GM19455 (cell line): ENCODE measurements around the gene SMYD1.
"Not testable (repeated sequence)": the region's sequence is repeated elsewhere in the genome, so short reads cannot be mapped to it uniquely, and the experiment has no call there.

Experiments used
- ATAC-seq: cut with Tn5 transposase; IDR thresholded peaks from one replicate; pipeline ENCODE4 v1.9.1; 2021; ENCODE audit not compliant: unreplicated experiment

Gene SMYD1

DNA sequence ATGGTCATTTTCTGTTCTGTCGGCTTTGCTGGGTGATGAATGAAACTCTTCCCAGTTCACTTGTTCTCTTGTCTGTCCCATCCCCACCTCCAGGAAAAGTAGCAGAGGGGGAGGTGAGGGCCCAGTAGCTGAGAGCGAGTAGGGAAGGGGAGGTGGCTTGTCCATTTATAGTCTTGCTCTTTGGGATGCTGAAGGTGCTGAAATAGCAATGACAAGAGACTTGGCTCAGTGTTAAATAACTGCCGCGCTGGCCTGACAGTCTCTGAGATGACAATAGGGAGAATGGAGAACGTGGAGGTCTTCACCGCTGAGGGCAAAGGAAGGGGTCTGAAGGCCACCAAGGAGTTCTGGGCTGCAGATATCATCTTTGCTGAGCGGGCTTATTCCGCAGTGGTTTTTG, at the start of gene SMYD1:
SMYD1 (plus strand) TSS at position 228 of the 400 bp plus-strand sequence; CDS start at position 268, 40 bp downstream.
- no peak for ATAC-seq

DNA sequence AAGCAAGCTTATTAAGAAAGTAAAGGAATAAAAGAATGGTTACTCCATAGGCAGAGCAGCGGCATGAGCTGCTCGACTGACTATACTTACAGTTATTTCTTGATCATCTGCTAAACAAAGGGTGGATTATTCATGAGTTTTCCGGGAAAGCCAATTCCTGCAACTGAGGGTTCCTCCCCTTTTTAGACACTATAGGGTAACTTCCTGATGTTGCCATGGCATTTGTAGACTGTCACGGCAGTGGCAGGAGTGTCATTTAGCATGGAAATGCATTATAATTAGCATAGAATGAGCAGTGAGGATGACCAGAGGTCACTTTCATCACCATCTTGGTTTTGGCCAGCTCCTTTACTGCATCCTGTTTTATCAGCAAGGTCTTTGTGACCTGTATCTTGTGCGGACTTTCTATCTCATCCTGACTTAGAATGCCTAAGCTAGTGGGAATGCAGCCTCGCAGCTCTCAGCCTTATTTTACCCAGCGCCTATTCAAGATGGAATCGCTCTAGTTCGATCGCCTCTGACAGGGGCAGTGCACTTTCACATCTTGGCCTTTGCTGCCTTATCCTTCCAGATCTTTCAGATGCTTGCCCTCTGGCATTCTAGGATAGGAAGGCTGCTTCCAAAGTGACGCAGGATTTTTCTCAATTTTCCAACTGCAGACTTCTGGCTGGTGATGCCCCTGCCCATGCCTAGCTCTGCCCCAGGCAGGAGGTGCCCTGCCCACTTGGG, 49.4 kb upstream of the SMYD1 start:
- not testable (repeated sequence) for ATAC-seq

DNA sequence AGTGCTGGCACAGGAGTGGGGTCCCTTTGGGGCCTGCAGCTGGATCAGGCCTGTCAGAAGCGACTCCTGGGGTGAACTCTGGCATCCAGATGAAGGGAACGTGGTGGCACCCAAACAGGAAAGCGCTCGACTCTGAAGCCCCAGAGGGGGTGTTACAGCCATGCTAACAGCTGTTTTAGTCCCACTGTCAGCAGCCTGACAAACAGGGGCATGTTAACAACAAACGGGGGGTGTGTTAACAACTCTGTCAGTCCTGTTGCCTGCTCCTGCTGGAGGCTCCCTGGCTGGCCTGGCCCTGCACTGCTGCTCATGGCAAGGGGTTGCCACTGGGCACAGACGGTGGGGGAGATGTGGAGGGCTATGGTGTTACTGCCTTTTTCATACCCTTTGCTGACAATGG, 48.7 kb upstream of the SMYD1 start:
- no peak for ATAC-seq

DNA sequence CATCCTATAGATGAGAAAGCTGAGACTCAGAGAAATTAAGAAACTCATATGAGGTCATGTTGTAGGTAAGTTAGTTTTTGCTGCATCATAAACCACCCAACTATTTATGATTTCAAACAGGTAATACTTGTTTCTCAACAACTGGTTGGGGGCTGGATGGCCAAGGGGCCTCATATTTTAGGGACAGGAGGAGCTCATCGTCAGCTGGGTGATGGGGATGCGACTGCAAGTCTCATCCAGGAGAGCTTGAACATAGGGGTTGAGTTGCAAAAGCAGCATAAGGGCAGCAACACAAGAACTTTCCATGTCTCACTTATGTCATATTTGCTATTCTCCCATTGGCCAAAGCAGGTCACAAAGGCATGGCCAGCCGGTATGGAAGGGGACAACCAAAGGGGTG, 47.6 kb upstream of the SMYD1 start:
- ATAC-seq = no peak

DNA sequence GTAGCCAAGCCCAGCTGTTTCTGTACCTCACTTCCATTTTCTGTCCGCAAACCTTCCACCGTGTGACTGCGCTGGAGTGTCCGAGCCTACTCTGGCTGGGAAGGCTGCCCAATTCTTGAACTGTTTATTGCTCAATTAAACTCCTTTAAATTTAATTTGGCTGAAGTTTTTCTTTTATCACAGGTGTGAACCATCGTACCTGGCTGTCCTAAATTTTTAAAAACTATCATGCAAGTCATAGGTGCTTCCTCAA, 45.0 kb upstream of the SMYD1 start:
- ATAC-seq = no peak

DNA sequence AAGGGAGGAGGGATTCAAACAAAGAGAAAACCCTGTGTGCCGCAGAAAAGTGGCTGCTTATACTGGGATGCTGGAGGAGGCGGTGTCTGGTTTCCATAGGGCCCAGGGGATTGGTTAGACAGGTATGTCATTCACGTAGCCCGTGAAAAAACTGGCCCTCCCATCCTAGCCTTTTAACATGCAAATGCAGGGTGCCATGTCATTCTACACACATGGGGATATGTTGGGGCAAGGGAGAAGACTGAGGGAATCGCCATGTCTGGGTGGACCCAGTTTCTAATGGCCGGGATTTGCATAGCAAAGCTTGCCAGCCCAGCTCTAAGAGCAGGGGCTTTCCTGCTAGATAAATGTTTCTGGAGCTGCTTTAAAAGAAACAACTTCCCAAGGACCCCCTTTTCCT, 43.1 kb upstream of the SMYD1 start:
- ATAC-seq = no peak

DNA sequence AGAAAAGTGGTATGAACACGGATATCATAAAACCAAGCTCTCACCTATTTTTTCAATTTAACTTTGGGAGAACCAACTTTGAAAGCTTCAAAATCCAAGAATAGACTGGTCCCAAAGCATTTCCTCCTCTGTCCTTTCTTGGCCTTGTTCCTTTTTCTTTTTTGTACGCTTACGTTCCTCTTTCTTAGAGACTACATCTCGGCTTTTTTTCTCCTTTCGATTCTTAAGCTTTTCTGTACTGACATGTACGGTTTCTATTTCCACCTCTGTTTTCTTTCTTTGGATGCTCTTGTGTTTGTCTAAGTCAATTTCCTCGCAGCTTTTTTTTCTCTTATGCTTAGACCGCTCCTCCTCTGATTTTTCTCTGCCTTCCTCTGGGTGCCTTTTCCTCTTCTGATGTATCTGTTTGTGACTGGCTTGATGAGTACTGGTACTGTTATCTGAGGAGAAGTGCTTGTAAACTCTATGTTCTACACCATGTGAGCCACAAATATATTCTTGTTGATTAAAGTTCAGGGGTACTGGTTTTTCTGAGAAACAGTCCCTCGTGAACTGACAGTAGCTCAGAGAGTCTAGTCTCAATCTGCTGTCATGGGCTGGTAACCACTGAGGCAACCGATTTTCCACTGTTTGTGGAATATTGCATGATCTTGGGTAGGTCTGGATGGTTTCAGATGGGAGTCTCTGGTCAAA, 39.8 kb upstream of the SMYD1 start:
- no peak for ATAC-seq

DNA sequence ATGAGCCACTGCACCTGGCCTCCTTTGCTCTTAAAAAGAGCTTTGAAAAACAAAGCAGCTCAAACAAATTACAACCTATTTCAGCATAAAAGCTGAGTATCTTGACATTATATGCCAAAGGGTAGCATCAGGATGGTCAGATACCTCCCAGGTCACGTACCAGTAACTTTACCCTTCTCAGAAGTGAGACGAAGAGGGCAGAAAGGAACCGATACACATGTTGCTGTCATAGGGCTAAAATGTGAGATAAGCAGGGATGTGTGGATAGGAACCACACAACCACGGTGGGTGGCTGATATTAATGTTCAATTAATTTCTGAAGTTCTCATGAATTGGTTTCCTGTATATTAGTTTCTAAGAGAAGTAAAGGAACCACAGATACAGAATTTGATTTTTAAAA, 38.7 kb upstream of the SMYD1 start:
- no peak for ATAC-seq

DNA sequence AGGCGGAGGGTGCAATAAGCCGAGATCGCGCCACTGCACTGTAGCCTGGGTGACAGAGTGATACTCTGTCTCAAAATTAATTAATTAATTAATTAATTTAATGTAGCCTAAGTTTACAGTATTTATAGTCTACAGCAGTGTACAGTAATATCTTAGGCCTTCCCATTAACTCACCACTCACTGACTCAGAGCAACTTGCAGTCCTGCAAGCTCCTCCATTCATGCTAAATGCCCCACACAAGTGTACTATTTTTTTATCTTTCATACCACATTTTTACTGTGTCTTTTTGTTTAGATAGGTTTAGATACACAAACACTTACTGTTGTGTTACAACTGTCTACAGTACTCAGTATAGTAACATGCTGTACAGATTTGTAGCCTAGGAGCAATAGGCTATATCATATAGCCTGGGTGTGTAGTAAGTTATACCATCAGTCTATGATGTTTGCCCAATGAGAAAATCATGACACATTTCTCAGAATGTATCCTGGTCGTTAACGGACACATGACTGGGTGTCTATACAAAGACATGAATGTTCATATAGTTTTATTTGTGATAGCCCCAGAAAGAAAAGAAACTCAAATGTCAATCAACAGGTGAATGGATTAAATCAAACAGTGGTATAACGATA, 35.4 kb upstream of the SMYD1 start:
- no peak for ATAC-seq

DNA sequence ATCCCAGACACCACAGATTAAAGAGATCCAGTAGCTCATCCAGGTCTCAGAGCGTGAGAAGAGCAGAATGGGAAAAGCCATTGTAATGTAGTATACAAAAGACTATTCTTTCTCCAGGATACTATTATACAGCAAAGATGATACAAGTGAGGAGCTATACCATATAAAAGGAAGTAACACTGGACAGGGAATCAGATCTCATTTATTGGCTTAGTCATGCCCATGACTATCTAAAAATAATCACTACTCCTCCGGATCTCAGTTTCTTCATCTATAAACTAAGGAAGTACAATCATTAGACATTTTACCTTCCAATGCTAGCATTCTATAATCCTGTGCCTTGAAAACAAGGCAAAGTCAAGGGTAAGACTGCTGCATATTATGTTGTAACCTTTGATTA, 31.4 kb upstream of the SMYD1 start:
- no peak for ATAC-seq

DNA sequence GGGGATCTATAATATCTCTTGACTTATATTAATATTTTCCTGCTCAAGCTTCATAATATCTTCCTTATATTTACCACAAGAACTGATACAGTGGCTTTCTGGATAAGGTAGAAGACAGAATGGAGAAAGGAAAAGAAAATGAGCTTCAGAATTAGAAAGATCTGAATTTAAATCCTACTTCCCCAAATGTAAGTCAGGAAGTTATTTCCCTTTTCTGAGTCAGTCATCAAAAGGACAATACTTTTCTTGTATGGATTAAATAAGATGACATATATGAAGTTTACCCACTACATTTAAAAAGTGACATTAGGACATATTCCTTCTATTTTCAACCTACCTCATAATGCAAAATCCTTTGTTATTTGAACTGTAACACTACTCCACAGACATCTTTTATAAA, 31.0 kb upstream of the SMYD1 start:
- no peak for ATAC-seq

DNA sequence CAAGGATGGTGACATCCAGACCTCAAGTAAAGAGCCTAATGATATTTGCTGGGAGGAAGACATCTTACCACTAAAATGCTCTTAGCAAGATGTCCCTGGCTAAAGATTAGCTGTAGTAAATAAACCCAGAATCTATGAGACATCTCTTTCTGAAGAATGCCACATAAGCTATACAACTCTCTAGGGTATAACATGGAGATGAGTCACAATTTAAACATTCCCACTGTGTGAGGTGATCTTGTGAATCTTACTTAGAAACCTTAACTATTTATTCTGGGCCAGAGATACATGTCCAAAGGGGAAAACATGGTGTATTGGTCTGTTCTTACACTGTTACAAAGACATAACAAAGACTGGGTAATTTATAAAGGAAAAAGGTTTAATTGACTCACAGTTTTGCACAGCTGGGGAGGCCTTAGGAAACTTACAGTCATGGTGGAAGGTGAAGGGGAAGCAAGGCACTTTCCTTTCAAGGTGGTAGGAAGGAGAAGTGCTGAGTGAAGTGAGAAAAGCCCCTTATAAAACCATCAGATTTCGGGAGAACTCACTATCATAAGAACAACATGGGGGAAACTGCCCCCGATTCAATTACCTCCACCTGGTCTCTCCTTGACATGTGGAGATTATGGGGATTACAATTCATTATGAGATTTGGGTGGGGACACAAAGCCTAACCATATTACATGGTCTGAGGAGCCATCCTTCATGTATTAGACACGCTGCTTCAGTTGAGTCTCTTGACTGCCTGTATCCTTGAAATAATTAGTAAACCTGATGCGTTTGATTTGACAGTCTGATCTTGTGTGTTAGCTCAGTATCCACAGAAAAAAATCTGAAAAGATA, 29.1 kb upstream of the SMYD1 start:
- no peak for ATAC-seq

DNA sequence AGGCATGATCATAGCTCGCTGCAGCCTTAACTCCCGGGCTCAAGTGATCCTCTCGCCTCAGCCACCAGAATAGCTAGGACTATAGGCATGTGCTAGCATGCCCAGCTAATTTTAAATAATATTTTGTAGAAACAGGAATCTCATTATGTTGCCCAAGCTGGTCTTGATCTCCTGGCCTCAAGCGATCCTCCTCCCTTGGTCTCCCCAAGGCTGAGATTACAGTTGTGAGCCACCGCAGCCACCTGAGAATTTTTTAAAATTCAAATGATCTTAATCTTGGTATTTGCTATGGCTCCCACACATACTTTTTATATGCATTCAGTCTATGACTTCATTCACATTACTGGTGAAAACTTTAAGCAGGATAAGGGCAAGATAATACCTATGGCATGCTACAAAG, 25.1 kb upstream of the SMYD1 start:
- no peak for ATAC-seq

DNA sequence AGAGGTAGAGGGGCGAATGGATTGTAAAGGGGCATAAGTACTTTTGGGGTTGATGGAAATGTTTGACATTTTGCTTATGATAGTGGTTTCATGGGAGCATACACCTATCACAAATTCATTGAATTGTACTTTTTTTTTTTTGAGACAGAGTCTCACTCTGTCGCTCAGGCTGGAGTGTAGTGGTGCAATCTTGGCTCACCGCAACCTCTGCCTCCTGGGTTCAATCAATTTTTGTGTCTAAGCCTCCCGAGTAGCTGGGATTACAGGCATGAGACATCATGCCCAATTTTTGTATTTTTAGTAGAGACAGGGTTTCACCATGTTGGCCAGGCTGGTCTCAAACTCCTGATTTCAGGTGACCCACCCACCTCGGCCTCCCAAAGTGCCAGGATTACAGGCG, 22.1 kb upstream of the SMYD1 start:
- ATAC-seq = not testable (repeated sequence)

DNA sequence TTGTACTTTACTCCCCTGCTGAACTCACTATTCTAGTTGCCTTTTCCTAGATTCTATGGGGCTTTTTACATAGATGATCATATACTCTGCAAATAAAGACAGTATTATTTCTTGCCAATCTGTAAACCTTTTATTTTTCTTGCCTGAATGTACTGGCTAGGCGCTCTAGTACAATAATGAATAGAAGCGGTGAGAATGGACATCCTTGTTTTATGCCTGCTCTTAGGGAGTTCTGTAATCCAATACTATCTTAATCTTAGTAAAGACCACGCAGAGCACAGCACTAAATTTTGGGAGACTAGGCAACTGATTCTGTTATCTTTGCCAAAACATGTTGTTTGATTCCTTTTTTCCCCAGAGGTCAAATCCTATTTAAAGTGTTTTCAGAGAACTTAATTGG, 19.1 kb upstream of the SMYD1 start:
- no peak for ATAC-seq

DNA sequence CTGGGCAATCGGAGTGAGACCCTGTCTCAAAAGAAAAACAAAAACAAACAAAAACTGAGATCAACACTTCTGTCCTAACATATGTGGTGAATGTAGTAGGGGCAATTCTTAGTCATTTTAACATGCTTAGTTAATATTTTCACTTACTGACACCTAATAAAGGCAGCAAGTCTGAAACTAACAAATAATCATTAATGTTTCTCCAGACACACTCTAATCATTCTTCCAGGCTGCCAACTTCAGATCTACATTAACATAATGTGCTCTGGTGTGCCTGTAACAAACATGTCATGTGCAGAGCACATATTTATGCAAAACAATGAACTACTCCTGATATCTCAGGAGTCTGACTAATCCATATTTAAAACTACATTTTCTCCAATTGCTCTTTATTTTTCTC, 18.0 kb upstream of the SMYD1 start:
- ATAC-seq = no peak

DNA sequence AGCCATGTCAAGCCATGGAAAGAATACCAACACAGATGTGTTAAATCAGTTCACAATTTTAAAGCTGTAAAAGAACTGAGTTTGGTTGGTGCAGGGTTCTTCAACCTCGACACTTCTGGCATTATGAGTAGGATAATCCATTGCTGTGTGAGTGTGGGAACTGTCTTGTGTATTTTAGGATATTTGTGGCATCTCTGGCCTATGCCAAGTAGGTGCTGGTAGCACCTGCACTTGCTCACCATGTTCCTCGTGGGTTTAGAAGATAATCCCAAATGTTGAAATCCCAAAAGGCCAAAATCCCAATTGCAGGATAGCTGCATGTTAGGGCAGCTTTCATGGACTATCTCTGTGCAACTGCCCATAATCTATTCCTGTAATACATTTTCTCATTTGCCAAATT, 15.8 kb upstream of the SMYD1 start:
- no peak for ATAC-seq

DNA sequence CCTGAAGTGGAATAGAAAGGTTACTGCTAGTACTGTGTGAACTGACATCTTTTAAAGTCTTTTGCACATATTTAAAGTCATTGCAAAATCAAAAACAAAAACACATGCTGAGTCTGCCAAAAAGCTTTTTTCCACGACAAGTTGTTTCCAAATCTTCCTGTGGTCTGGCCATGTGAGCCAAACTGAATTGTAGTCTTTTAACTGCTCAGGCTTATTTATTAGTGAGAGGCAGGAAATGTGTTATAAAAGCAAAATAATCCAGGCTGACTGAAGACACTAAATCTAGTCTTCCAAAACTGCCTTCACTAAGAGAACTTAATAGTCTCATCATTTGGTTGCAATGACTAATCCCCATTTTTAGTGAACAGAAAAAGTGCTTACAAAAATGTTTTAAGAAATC, 14.3 kb upstream of the SMYD1 start:
- no peak for ATAC-seq

DNA sequence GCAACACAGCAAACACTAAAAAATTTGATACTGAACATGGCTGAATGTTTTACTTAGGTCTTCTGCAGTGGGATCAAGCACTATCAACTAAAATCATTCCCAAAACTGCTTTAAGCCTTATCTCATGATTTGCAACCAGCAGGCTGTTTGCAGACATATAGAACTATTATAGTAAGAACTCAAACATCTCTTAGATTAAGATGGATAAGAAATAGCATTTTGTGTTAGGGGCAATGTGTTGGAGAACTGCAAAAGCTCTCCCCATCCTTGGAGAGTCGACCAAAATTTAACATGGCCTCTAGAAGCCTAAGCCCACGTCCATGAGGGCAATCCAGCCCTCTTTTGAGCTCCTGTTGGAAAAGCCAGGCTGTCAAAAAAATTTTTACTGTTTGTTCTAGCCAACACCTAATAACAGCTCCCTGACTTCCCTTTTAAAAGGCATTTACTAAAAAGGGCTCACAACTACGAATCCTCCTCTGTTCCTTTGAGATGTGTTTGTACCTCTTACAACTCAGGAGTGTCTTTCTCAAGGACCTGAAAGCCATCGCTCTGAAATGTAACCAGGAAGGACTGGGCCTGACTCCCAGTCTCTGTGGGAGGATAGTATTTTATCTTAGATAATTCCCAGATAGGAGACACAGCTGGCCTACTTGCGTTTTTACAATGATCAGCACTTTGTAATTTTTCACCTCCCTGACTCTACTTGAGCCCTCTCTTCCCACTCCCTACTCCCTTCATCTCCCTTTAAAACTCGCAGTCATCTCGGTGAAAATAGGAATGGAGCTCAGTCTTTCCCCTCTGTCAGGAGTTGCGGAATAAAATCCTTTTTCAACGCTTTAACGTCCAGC, 13.5 kb upstream of the SMYD1 start:
- ATAC-seq = no peak

DNA sequence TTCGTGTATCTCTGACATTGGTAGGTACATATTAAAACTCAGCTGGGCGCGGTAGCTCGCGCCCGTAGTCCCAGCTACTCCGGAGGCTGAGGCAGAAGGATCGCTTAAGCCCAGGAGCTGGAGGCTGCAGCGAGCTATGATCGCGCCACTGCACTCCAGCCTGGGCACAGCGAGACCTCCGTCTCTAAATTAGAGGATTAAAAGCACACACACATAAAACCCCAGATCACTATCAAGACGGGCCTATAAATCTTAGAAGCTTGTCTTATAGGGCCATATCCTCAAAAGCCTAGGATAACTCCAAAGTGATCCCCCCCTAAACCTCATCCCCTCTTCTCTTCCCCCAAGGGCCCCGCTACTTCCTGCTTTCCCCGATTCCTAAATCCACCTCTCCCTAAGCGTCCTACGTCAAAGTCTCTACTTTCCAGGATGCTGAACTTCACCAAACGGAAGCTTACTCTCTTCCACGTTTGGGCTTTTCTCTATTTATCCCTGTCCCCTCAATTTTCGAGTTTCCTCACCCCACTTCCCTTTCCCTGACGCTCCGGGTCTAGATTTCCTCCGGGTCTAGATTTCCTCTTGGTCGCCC, 12.7 kb upstream of the SMYD1 start:
- ATAC-seq = no peak
